Stimulated activated naive B cell treated with anti-CD40 and anti-IgM and Interleukin-4, amounts not matched to agents 10 μg/mL and 1 μg/mL and 100 μg/mL, for 72 hours (primary cell): ENCODE data around the gene MAP7.

Source experiments
- ATAC-seq, 2 donors: fragments of 150-1000 bp; cut with Tn5 transposase; replicated peaks; 2 replicates each; pipeline ENCODE4 v1.10.0; 2021; ENCODE audit warnings: moderate library complexity in 1 of 2
- DNase-seq: peaks from one replicate; pipeline ENCODE4 v3.0.0; 2021
- H3K27ac Mint-ChIP-seq: one replicate; pipeline ENCODE4 v1.8.0; 2022; ENCODE audit warnings: mild to moderate bottlenecking, mixed read lengths
- H3K27me3 Mint-ChIP-seq, 2 donors: one replicate each; pipeline ENCODE4 v1.8.0; 2022; ENCODE audit warnings: mixed read lengths in 2 of 2
- H3K36me3 Mint-ChIP-seq, 2 donors: one replicate each; pipeline ENCODE4 v1.8.0; 2022; ENCODE audit warnings: mixed read lengths in 2 of 2, mild to moderate bottlenecking in 1 of 2
- H3K4me1 Mint-ChIP-seq, 2 donors: one replicate each; pipeline ENCODE4 v1.8.0; 2022; ENCODE audit warnings: mixed read lengths in 2 of 2, mild to moderate bottlenecking in 1 of 2
- H3K4me3 Mint-ChIP-seq, 2 donors: one replicate each; pipeline ENCODE4 v1.8.0; 2022; ENCODE audit warnings: mild to moderate bottlenecking in 2 of 2, mixed read lengths in 2 of 2, moderate library complexity in 1 of 2
- H3K9me3 Mint-ChIP-seq, 2 donors: one replicate each; pipeline ENCODE4 v1.8.0; 2022; ENCODE audit warnings: mixed read lengths in 2 of 2, mild to moderate bottlenecking in 1 of 2

MAP7 gene

DNA sequence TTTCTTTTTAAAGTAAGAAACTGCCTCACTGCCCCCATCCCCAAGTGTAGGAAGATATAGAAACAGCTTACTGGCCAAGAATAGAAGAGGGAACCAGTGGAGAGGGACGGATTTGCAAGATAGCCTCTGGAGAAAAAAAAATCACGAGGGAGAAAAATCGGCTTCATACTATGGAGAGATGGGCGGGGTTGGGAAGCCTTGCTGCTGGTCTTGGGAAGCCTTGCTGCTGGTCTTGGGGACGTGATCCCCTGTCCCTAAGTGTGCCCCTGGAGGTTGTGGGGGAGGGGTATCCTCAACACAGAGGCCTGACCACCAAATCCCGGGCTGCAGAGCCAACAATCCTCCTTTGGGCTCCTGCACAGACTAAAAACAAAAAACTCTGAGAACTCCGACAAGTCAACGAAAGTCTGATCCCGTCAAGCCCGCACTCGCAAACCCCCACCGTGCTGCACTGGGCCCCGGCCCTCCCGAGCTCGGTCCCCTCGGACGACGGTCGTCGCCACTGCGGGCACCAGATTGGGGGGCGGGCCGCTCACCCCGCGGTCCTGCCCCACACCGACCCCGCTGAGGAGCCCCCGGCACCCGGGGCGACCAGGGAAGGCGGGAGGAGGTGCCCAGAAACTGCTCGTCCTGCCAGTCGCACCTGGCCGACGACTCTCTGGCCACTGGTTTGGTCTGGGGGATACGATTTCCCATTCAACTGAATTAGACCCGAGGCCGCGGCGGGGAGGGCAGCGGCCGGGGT lies 750 bp downstream of the MAP7 start:
- H3K4me3 Mint-ChIP-seq: peak overlapping the region; percentile 44 to 68
- H3K9me3 Mint-ChIP-seq: no peaks in the 10 kb centered on the region
- DNase-seq (no peak), ATAC-seq (no peak)
- H3K4me1 Mint-ChIP-seq: peaks cover 3 to 16% of the 10 kb centered on the region in 2 donors
- no peaks in the 10 kb centered on the region for H3K36me3 Mint-ChIP-seq
- no peak overlapping the region for H3K27ac Mint-ChIP-seq
- peaks cover 26 to 39% of the 10 kb centered on the region in 2 donors for H3K27me3 Mint-ChIP-seq

DNA sequence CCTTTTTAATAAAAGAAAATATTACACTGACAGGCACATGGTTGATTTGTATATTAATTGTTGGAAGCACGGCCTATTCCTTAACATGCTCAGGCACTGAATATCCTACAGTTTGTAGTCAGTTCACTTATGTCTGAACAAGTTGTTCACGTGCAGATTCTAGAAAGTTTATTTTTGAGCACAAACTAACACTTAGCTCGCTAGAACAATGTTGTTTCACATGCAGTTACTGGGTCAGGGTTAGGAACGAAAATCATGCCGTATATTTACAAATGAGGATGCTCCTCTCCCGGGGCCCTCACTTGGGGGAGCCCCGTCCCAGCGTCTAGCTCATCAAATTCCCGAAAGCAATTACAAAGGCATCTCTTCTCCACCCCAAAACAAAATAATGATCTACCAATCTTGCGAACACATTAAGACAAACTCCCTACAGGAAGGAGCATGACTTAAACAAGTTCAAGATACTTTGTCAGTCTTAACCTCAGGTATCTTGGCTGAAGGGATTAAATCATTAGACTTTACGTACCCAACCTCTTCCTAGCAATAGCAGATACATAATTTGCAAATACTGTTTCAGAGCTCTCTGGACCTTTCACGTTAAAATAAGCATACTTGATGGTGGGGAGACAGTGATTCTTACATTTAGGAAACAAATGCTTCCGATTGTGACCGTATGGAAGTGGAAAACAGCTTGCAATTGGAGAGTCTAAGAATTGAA lies 1.5 kb downstream of the MAP7 start:
- H3K27me3 Mint-ChIP-seq: peaks cover 30 to 44% of the 10 kb centered on the region in 2 donors
- no peak overlapping the region for H3K27ac Mint-ChIP-seq
- no peak for DNase-seq

GRCh38 chr6:136547871-136548270 lies 2.4 kb downstream of the MAP7 start:
- ATAC-seq: no peak
- Mint-ChIP-seq H3K36me3 (no peaks in the 10 kb centered on the region), H3K9me3 (no peaks in the 10 kb centered on the region), H3K4me3 (no peak overlapping the region), H3K4me1 (peaks cover 3 to 16% of the 10 kb centered on the region in 2 donors), H3K27me3 (peaks cover 36 to 44% of the 10 kb centered on the region in 2 donors), H3K27ac (no peak overlapping the region)
- DNase-seq: no peak

More for the DNA sequence above, 1.5 kb downstream of the MAP7 start:
- Mint-ChIP-seq H3K4me1 (peaks cover 3 to 16% of the 10 kb centered on the region in 2 donors), H3K36me3 (no peaks in the 10 kb centered on the region), H3K9me3 (no peaks in the 10 kb centered on the region), H3K4me3 (peak overlapping the region; percentile 44 to 68)
- no peak for ATAC-seq

- Mint-ChIP-seq H3K27me3 (peaks cover 36 to 44% of the 10 kb centered on the region in 2 donors), H3K36me3 (no peaks in the 10 kb centered on the region), H3K4me3 (no peak overlapping the region), H3K4me1 (peaks cover 3 to 16% of the 10 kb centered on the region in 2 donors), H3K27ac (no peak overlapping the region), H3K9me3 (no peaks in the 10 kb centered on the region)
- DNase-seq: no peak
- no peak for ATAC-seq
These were observed 2.9 kb downstream of the MAP7 start for GRCh38 chr6:136547336-136547735.

GRCh38 chr6:136546331-136546730 lies 3.9 kb downstream of the MAP7 start:
- peaks cover 36 to 44% of the 10 kb centered on the region in 2 donors for H3K27me3 Mint-ChIP-seq
- no peaks in the 10 kb centered on the region for H3K9me3 Mint-ChIP-seq
- no peaks in the 10 kb centered on the region for H3K36me3 Mint-ChIP-seq
- peaks cover 3 to 16% of the 10 kb centered on the region in 2 donors for H3K4me1 Mint-ChIP-seq
- no peak overlapping the region for H3K27ac Mint-ChIP-seq
- DNase-seq: no peak
- no peak for ATAC-seq
- H3K4me3 Mint-ChIP-seq: no peak overlapping the region

DNA sequence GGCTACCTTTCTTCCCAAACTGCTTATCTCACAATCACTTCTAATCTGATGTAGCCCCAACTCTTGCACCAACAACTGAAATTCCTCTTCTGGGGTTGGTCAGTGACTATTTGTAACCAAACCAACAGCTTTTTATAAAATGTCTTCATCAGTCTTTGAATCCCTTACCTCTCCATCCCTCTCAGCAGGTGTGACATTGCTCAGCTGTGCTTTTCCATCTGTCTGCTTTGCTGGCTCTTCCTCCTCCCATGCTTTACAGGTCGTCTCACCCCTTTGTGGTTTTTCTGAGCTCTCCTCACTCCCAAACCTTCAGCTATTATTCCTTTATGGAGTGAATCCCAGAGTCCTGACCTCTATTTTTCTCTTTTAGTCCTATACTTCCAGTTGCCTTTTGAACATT lies 5.9 kb downstream of the MAP7 start:
- peaks cover 5 to 12% of the 10 kb centered on the region in 2 donors for H3K4me1 Mint-ChIP-seq
- H3K27me3 Mint-ChIP-seq: peaks cover 38 to 42% of the 10 kb centered on the region in 2 donors
- no peak for DNase-seq
- H3K4me3 Mint-ChIP-seq: no peak overlapping the region
- no peak for ATAC-seq
- H3K36me3 Mint-ChIP-seq: no peaks in the 10 kb centered on the region
- H3K27ac Mint-ChIP-seq: no peak overlapping the region
- H3K9me3 Mint-ChIP-seq: no peaks in the 10 kb centered on the region

- no peaks in the 10 kb centered on the region for H3K36me3 Mint-ChIP-seq
- H3K9me3 Mint-ChIP-seq: no peaks in the 10 kb centered on the region
- ATAC-seq (no peak), DNase-seq (no peak)
- H3K4me3 Mint-ChIP-seq: no peak overlapping the region
- H3K27me3 Mint-ChIP-seq: peaks cover 21 to 24% of the 10 kb centered on the region in 2 donors
- no peak overlapping the region for H3K27ac Mint-ChIP-seq
- peaks cover 2 to 5% of the 10 kb centered on the region in 2 donors for H3K4me1 Mint-ChIP-seq
These were observed 8.8 kb downstream of the MAP7 start for GRCh38 chr6:136541395-136541794.

- Mint-ChIP-seq H3K36me3 (no peaks in the 10 kb centered on the region), H3K9me3 (no peaks in the 10 kb centered on the region), H3K4me1 (peaks cover 2 to 5% of the 10 kb centered on the region in 2 donors), H3K27me3 (peaks cover 11 to 20% of the 10 kb centered on the region in 2 donors), H3K4me3 (no peak overlapping the region), H3K27ac (no peak overlapping the region)
- no peak for DNase-seq
- ATAC-seq: no peak
These were observed 10.1 kb downstream of the MAP7 start for GRCh38 chr6:136539967-136540652.

GRCh38 chr6:136538836-136539235 lies 11.4 kb downstream of the MAP7 start:
- DNase-seq (no peak), ATAC-seq (no peak)
- Mint-ChIP-seq H3K4me1 (peaks cover 2 to 5% of the 10 kb centered on the region in 2 donors), H3K4me3 (no peak overlapping the region), H3K27ac (no peak overlapping the region), H3K9me3 (no peaks in the 10 kb centered on the region), H3K36me3 (no peaks in the 10 kb centered on the region), H3K27me3 (peaks cover 0 to 10% of the 10 kb centered on the region in 2 donors)

GRCh38 chr6:136535880-136536650 lies 14.2 kb downstream of the MAP7 start:
- Mint-ChIP-seq H3K4me3 (no peak overlapping the region), H3K27ac (no peak overlapping the region), H3K4me1 (peaks cover 2 to 5% of the 10 kb centered on the region in 2 donors), H3K27me3 (peaks cover 0 to 12% of the 10 kb centered on the region in 2 donors), H3K9me3 (no peaks in the 10 kb centered on the region), H3K36me3 (no peaks in the 10 kb centered on the region)
- no peak for DNase-seq
- no peak for ATAC-seq

- H3K27me3 Mint-ChIP-seq: peaks cover 0 to 12% of the 10 kb centered on the region in 2 donors
- H3K9me3 Mint-ChIP-seq: no peaks in the 10 kb centered on the region
- H3K36me3 Mint-ChIP-seq: no peaks in the 10 kb centered on the region
- peaks cover 2 to 5% of the 10 kb centered on the region in 2 donors for H3K4me1 Mint-ChIP-seq
- ATAC-seq: no peak
- no peak overlapping the region for H3K27ac Mint-ChIP-seq
- no peak overlapping the region for H3K4me3 Mint-ChIP-seq
- DNase-seq: no peak
These were observed 15.0 kb downstream of the MAP7 start for GRCh38 chr6:136535017-136535765.

GRCh38 chr6:136534268-136534667 lies 16.0 kb downstream of the MAP7 start:
- Mint-ChIP-seq H3K36me3 (no peaks in the 10 kb centered on the region), H3K27ac (no peak overlapping the region), H3K9me3 (no peaks in the 10 kb centered on the region), H3K4me3 (no peak overlapping the region), H3K27me3 (peaks cover 0 to 8% of the 10 kb centered on the region in 2 donors), H3K4me1 (no peaks in the 10 kb centered on the region)
- ATAC-seq (no peak), DNase-seq (no peak)

DNA sequence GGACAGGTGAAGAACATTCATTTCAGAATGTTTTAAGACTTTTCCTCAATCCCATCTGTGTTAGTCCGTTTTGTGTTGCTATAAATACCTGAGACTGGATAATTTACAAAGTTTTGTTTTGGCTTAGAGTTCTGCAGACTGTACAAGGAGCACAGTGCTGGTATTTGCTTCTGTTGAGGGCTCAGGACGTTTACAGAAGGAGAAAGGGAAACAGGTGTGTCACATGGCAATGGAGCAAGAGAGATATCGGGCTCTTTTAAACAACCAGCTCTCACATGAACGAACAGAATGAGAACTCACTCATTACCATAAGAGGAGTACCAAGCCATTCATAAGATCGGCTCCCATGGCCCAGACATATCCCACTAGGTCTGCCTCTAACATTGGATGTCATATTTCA lies 16.7 kb downstream of the MAP7 start:
- H3K36me3 Mint-ChIP-seq: no peaks in the 10 kb centered on the region
- H3K4me1 Mint-ChIP-seq: no peaks in the 10 kb centered on the region
- no peak for ATAC-seq
- no peak for DNase-seq
- H3K4me3 Mint-ChIP-seq: no peak overlapping the region
- H3K27ac Mint-ChIP-seq: no peak overlapping the region
- no peaks in the 10 kb centered on the region for H3K9me3 Mint-ChIP-seq
- peaks cover 3 to 11% of the 10 kb centered on the region in 2 donors for H3K27me3 Mint-ChIP-seq
